Measurements from ENCODE around the gene ITIH5.

- TF ChIP-seq CTCF (IDR thresholded peaks at IDR 0.05) (no peak), EZH2 (IDR thresholded peaks at IDR 0.05; ENCODE audit: borderline replicate concordance, insufficient read depth, low read depth, low read length, poor library complexity, severe bottlenecking) (no peak)
These were observed 41.8 kb downstream of the ITIH5 start for GRCh38 chr10:7625009-7625408.
